Brain microvascular endothelial cell (primary cell): ENCODE data around the gene MINK1.

ENCODE experiments used
- DNase-seq: peaks from one replicate; pipeline ENCODE4 v3.0.0-alpha.2; 2020
- H3K27ac ChIP-seq: fragments of 250-450 bp; sonication (Bioruptor Pico); 2 replicates; pipeline ENCODE4 v1.5.1; 2020; ENCODE audit warnings: mild to moderate bottlenecking, moderate library complexity
- H3K27me3 ChIP-seq: fragments of 250-450 bp; sonication (Bioruptor Pico); replicated peaks from 2 replicates; pipeline ENCODE4 v1.5.1; 2020; ENCODE audit warnings: mild to moderate bottlenecking
- H3K36me3 ChIP-seq: fragments of 250-450 bp; sonication (Bioruptor Pico); replicated peaks from 2 replicates; pipeline ENCODE4 v1.5.1; 2020; ENCODE audit warnings: mild to moderate bottlenecking
- H3K4me3 ChIP-seq: 2 replicates; pipeline ENCODE4 v1.5.1; 2011; ENCODE audit warnings: low read depth, mild to moderate bottlenecking, control low read depth, low read length, moderate library complexity
- in situ Hi-C: cut with HindIII; loops from 2 replicates; pipeline ENCODE4 v1.10.0; 2017; ENCODE audit warnings: low sequenced_read_pairs, low pct_ligation_motif_present
- TF ChIP-seq, protein P1 (sequence below): IDR thresholded peaks from 2 replicates; pipeline ENCODE4 v1.5.1; 2011; ENCODE audit warnings: low read depth, mild to moderate bottlenecking, moderate library complexity, low read length, control low read depth, inconsistent platforms; ENCODE audit errors: missing control alignments

Gene MINK1

DNA sequence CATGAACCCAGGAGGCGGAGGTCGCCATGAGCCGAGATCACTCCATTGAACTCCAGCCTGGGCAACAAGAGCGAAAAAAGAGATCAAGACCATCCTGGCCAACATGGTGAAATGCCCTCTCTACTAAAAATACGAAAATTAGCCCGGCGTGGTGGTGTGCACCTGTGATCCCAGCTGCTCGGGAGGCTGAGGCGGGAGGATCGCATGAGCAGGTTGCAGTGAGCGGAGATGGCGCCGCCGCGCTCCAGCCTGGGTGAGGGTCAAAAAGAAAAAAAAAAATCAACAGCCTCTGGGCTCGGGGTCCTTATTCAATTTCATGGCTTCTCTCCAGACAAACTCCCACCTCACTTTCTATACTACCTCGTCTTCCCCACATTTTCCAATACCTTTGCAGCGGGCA, 95.7 kb downstream of the MINK1 start:
- TF ChIP-seq, protein P1, sequence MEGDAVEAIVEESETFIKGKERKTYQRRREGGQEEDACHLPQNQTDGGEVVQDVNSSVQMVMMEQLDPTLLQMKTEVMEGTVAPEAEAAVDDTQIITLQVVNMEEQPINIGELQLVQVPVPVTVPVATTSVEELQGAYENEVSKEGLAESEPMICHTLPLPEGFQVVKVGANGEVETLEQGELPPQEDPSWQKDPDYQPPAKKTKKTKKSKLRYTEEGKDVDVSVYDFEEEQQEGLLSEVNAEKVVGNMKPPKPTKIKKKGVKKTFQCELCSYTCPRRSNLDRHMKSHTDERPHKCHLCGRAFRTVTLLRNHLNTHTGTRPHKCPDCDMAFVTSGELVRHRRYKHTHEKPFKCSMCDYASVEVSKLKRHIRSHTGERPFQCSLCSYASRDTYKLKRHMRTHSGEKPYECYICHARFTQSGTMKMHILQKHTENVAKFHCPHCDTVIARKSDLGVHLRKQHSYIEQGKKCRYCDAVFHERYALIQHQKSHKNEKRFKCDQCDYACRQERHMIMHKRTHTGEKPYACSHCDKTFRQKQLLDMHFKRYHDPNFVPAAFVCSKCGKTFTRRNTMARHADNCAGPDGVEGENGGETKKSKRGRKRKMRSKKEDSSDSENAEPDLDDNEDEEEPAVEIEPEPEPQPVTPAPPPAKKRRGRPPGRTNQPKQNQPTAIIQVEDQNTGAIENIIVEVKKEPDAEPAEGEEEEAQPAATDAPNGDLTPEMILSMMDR: no peak
- in situ Hi-C loops: no loop called here
- Histone ChIP-seq H3K27me3 (no peaks in the 10 kb centered on the region), H3K36me3 (no peaks in the 10 kb centered on the region), H3K4me3 (no peak overlapping the region), H3K27ac (no peak overlapping the region)
- DNase-seq: no peak

DNA sequence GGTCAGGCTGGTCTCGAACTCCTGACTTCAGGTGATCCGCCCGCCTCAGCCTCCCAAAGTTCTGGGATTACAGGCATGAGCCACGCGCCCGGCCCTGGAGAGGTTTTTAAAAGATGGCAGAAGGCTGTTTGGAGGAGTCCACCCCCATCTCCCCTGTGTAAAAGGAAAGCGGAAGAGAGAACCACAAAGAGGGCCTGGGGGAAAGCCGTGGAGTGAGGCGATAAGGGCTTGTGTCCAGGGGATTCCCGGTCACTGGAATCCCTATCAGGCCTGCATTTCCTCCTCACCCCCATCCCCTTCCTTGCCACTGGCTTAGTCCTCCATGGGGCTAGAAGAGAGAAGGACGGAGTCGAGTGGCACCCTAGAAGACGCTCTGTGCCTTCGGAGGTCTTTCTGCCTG, 98.8 kb downstream of the MINK1 start, which contains the start of gene GP1BA:
Gene GP1BA (plus strand): TSS at position 315 of the 400 bp plus-strand sequence. CDS start 328 bp downstream, outside the sequence.
- no peak within 1 kb of the TSS for H3K27ac ChIP-seq
- TF ChIP-seq, protein P1: no peak
- H3K27me3 ChIP-seq: no peaks in the 10 kb centered on the region
- in situ Hi-C loops: no loop called here
- no peak for DNase-seq
- H3K36me3 ChIP-seq: peaks cover 2% of the 10 kb centered on the region
- H3K4me3 ChIP-seq: no peak within 1 kb of the TSS

DNA sequence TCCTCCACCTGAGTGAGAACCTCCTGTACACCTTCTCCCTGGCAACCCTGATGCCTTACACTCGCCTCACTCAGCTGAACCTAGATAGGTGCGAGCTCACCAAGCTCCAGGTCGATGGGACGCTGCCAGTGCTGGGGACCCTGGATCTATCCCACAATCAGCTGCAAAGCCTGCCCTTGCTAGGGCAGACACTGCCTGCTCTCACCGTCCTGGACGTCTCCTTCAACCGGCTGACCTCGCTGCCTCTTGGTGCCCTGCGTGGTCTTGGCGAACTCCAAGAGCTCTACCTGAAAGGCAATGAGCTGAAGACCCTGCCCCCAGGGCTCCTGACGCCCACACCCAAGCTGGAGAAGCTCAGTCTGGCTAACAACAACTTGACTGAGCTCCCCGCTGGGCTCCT, 99.6 kb downstream of the MINK1 start:
- TF ChIP-seq, protein P1: no peak
- Histone ChIP-seq H3K27ac (no peak overlapping the region), H3K27me3 (no peaks in the 10 kb centered on the region), H3K4me3 (no peak overlapping the region), H3K36me3 (peaks cover 8% of the 10 kb centered on the region)
- in situ Hi-C loops: no loop called here
- no peak for DNase-seq

DNA sequence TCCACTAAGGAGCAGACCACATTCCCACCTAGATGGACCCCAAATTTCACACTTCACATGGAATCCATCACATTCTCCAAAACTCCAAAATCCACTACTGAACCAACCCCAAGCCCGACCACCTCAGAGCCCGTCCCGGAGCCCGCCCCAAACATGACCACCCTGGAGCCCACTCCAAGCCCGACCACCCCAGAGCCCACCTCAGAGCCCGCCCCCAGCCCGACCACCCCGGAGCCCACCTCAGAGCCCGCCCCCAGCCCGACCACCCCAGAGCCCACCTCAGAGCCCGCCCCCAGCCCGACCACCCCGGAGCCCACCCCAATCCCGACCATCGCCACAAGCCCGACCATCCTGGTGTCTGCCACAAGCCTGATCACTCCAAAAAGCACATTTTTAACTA, 100.5 kb downstream of the MINK1 start:
- H3K27ac ChIP-seq: no peak overlapping the region
- in situ Hi-C loops: no loop called here
- peaks cover 14% of the 10 kb centered on the region for H3K36me3 ChIP-seq
- no peak for DNase-seq
- no peak overlapping the region for H3K4me3 ChIP-seq
- TF ChIP-seq, protein P1: no peak
- H3K27me3 ChIP-seq: no peaks in the 10 kb centered on the region

DNA sequence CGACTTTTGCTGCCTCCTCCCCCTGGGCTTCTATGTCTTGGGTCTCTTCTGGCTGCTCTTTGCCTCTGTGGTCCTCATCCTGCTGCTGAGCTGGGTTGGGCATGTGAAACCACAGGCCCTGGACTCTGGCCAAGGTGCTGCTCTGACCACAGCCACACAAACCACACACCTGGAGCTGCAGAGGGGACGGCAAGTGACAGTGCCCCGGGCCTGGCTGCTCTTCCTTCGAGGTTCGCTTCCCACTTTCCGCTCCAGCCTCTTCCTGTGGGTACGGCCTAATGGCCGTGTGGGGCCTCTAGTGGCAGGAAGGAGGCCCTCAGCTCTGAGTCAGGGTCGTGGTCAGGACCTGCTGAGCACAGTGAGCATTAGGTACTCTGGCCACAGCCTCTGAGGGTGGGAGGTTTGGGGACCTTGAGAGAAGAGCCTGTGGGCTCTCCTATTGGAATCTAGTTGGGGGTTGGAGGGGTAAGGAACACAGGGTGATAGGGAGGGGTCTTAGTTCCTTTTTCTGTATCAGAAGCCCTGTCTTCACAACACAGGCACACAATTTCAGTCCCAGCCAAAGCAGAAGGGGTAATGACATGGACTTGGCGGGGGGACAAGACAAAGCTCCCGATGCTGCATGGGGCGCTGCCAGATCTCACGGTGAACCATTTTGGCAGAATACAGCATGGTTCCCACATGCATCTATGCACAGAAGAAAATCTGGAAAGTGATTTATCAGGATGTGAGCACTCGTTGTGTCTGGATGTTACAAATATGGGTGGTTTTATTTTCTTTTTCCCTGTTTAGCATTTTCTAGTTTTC, 101.2 kb downstream of the MINK1 start:
- no peak overlapping the region for H3K27ac ChIP-seq
- TF ChIP-seq, protein P1: peak; percentile 70
- H3K4me3 ChIP-seq: no peak overlapping the region
- peaks cover 14% of the 10 kb centered on the region for H3K36me3 ChIP-seq
- DNase-seq: peak; percentile 33
- no peaks in the 10 kb centered on the region for H3K27me3 ChIP-seq
- in situ Hi-C loops: no loop called here
